Omental fat pad (tissue), 4 donors: Measurements from ENCODE around the gene RBMS3. TPM values are rescaled to one million over a fixed set of nuclear protein-coding genes. Genes with fewer than 3 reads are reported as not detected.

ENCODE experiments used
- ATAC-seq: fragments of 150-250 bp; one replicate; pipeline ENCODE4 v1.9.1; 2016; ENCODE audit warnings: mild to moderate bottlenecking, moderate library complexity; ENCODE audit not compliant: low FRiP score
- DNase-seq: peaks from one replicate; pipeline ENCODE4 v3.0.0-alpha.2; 2019; ENCODE audit warnings: low spot score
- total RNA-seq, 4 donors: library from RNA; depleted of rRNA; stranded (reverse); fragments of >200 nt; gene quantifications; one replicate each; pipeline ENCODE4 v1.1.0, GENCODE V29; 2016
- TF ChIP-seq, protein P1 (sequence below), 3 donors: fragments of 450-650 bp; IDR thresholded peaks; one replicate each; pipeline ENCODE4 v1.5.1; 2016 to 2017; ENCODE audit warnings: antibody characterized with exemption in 3 of 3, mild to moderate bottlenecking in 3 of 3, moderate library complexity in 2 of 3

Gene RBMS3
- total RNA-seq, 4 donors from 2014 or later, result 61.5 to 185 (median 120) TPM

- TF ChIP-seq, protein P1, sequence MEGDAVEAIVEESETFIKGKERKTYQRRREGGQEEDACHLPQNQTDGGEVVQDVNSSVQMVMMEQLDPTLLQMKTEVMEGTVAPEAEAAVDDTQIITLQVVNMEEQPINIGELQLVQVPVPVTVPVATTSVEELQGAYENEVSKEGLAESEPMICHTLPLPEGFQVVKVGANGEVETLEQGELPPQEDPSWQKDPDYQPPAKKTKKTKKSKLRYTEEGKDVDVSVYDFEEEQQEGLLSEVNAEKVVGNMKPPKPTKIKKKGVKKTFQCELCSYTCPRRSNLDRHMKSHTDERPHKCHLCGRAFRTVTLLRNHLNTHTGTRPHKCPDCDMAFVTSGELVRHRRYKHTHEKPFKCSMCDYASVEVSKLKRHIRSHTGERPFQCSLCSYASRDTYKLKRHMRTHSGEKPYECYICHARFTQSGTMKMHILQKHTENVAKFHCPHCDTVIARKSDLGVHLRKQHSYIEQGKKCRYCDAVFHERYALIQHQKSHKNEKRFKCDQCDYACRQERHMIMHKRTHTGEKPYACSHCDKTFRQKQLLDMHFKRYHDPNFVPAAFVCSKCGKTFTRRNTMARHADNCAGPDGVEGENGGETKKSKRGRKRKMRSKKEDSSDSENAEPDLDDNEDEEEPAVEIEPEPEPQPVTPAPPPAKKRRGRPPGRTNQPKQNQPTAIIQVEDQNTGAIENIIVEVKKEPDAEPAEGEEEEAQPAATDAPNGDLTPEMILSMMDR (IDR thresholded peaks at IDR 0.05), result no peak
- ATAC-seq, result no peak
- no peak for DNase-seq
Measured at GRCh38 chr3:29282427-29283230, 1.8 kb downstream of the RBMS3 start.

DNA sequence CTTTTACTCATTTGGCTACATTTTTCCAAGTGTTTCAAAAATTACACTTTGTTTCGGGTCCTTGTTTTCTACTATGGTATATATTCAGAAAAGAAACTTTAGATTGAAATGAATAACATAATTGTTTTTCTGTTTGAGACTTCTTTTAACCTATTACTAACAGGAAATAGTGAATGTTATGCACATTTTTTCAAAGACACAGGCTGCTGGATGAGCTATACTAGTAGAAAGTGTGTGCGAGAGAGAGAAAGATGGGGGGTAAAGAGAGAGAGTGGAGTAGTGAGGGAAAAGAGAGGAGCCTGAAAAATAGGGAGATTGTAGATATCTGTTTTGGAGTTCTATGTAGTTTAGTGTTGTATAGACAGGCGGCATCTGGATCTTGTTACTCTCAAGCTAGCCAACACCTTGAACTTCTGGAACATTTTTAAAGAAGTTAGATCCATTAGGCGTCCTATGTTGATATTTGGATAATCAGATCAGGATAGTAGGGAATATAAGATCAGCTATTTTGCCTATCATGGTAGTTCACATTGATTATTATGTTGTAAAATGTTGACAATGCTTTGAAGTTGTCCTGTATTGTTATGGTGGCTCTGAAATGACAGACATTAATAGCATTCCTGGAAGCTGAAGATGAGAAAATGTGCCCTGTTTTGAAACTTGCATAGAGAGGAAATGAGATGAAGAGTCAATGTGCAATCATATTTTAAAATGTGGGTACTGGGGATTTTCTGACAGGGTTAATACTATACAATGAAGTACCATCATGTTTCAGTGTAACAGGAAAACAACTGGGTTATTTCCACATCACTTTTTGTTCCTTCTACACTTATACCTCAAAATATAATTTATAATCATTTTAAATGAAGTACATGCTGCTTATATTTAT is 2.6 kb downstream of the RBMS3 start:
- TF ChIP-seq, protein P1 (IDR thresholded peaks at IDR 0.05), result no peak
- no peak for DNase-seq
- no peak for ATAC-seq

DNA sequence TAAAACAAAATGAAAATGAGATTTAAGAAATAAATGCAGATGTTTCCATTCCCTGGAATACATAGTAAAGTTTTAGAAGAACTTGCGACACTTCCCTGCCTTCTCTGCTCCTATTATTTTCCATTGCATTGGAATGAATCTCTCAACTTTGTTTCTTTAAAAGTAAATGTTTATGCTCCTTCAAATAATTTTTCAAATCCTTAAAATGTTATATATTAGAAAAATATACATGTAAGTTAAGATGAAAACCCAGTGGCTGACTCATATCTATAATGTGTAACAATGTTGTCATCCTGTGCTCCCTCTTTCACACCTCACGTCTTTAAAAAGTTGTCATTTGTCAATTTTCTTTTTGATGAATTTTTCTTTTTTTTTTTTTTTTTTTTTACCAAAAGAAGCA is 3.6 kb downstream of the RBMS3 start:
- TF ChIP-seq, protein P1 (IDR thresholded peaks at IDR 0.05), result no peak
- no peak for DNase-seq
- ATAC-seq, result no peak

DNA sequence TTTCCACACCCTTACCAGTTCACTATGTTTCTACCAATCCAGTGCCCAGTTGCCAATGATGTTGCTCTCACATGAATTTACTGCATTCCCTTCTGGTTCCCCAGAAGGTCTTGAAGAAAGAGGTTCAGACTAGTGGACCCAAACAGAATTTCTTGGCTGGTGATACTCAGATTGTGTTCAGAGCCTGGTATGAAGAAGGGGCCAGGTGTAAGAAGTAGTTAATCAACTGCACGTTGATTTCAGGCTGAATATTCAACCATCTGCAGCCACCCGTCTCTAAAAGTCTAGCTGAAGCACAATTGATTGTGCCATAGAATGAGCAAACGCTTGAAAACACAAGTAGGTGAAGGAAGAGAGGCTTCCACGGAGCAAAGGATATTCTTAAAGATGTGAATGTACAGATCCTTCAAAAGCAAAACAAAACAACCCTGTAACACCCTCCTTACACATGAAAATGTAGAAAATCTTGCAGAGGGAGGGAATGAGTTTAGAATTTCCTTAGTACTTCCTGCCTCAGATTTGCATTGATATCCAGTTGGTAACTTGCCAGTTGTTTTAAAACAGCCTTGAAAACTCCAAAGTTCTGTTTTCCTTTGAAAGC is 4.7 kb downstream of the RBMS3 start:
- TF ChIP-seq, protein P1 (IDR thresholded peaks at IDR 0.05), result no peak
- DNase-seq (no peak), ATAC-seq (peak; percentile 33)

DNA sequence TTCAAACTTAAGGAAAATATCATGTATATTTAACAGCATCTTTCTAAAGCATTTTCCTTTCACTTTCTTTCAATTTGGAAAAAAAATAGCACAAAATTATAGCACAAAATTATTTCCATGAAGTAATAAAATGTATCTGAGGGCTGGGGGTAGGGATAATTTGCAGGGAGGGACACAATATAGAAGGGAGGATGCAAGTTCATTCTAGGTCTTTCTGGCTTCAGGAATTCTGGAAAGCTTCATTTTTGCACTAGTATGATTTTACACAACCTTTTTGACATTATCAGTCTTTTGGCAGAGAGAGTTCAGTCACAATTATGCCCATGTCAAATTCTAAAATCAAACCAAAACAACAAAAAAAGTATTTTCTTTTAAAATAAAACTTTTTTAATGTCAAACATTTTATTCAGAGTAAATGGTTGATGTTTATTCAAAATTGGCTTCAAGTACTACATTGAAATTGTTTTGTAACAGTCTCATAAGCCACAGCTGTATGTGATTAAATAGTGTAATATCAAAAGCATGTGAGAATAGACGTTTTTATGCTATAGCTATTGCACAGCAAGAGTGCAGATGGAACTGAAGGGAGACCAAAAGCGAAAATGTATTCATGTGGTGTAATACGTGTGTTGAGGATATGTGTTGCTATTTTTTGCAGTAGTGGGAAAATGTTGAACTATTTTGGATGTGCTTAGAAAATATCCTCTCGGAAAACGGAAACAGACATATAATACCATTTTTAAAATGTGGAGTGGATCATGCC is 5.8 kb downstream of the RBMS3 start:
- no peak for ATAC-seq
- TF ChIP-seq, protein P1 (IDR thresholded peaks at IDR 0.05), result no peak
- no peak for DNase-seq

DNA sequence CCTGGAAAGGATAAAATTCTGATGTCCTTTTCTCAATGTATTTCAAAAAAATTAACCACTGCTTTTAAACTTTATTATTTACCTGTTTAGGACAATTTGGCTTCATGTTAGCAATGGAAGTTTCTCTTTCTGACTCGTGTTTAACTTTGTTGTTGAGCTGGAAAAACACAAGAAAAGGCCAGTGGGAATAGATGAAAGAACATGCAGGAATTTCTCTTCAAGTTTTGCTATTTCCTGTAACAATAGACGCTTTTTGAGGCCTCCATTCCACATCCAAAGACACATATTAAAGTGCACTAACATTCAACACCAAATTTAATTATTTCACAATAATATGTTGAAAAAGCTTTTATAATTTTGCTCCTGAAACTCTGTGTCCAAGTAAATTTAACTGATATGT is 9.7 kb downstream of the RBMS3 start:
- no peak for ATAC-seq
- DNase-seq, result no peak
- TF ChIP-seq, protein P1 (IDR thresholded peaks at IDR 0.05), result no peak
